ENCODE results near the gene TBRG1.

GRCh38 chr11:124586238-124586860, 36.3 kb upstream of the TBRG1 start:
- TF ChIP-seq CTCF (conservative IDR thresholded peaks at IDR 0.05) (peak; percentile 73), EZH2 (IDR thresholded peaks at IDR 0.05; ENCODE audit: low read depth) (no peak)

All from PC-9 (cell line).